Activated naive CD8-positive, alpha-beta T cell treated with anti-CD3 and anti-CD28 coated beads, Interleukin-2, amount 50 U/mL, for 16 hours (primary cell): ENCODE data around the gene RBMS1.

Experiments used
- DNase-seq: peaks from one replicate; pipeline ENCODE4 v3.0.0-alpha.2; 2020; ENCODE audit warnings: low read depth, low spot score

The RBMS1 gene

DNA sequence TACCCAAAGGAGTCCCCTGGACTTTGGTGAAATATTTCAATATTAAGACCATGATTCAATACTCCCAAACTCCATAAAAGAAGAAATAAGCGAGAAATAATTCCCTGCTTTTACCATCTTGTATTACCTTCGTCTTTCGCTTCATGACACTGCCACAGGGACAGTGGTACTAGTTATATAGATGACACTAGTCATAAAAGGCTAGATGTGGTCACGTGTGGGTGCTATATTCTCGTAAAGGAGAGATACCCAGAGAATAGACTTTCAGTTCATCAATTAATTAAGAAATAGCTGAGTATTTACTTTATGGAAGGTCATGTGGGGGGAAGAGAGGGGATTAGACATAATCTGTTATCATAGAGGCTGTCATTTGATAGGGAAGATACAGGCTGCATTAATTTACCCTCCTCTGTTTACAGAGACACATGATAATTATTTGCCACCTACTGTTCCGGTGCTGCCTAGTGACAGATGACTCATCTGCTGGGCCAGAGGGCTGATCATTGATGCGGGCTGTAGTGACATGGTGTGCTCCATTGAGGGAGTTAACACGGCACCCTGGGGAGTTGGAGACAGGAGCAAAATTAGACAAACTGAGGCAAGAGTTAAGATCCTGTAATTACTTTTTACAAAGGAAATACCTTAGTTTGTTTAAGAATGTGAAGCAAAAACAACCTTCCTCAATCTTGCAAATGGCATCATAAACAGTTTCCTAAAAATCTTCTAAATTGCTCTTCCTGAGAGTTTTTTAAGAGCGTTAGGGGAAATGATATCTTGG, 215.3 kb downstream of the RBMS1 start:
- no peak for DNase-seq

DNA sequence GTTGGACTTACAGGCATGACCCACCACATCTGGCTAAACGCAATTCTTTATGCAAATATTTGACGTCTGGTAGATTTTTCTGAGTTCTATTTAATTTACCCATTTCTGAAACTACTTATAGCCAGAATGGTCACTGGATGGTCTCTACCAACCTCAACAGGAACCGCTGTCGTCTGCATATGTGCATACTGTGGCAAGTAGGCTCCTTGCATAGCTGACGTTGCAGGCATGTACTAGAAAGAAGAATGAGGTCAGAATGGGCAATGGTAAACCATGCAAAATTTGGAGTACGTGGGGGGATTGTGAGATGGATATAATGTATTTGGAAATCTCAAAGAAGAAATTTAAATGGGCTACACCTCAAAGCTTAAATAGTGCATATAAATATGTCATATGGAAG, 216.5 kb downstream of the RBMS1 start:
- DNase-seq = no peak

DNA sequence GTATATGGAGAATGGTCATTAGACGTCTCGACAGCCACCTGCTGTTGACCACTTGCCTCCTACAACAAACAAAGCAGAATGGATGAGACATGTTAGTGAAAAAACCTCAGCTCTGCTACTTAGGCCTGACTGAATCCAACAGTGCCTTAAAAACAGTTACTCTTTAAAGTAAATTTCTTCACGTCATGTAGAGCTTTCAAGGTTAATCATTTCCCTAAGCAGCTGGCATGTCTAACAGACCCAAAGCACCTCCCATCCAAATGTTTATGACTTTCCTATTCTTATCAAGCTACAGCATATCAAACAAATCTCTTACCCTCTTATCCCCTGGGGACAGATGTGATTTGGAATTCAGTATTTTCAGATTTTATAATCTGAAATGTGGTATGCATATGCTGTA, 218.0 kb downstream of the RBMS1 start:
- DNase-seq = no peak

DNA sequence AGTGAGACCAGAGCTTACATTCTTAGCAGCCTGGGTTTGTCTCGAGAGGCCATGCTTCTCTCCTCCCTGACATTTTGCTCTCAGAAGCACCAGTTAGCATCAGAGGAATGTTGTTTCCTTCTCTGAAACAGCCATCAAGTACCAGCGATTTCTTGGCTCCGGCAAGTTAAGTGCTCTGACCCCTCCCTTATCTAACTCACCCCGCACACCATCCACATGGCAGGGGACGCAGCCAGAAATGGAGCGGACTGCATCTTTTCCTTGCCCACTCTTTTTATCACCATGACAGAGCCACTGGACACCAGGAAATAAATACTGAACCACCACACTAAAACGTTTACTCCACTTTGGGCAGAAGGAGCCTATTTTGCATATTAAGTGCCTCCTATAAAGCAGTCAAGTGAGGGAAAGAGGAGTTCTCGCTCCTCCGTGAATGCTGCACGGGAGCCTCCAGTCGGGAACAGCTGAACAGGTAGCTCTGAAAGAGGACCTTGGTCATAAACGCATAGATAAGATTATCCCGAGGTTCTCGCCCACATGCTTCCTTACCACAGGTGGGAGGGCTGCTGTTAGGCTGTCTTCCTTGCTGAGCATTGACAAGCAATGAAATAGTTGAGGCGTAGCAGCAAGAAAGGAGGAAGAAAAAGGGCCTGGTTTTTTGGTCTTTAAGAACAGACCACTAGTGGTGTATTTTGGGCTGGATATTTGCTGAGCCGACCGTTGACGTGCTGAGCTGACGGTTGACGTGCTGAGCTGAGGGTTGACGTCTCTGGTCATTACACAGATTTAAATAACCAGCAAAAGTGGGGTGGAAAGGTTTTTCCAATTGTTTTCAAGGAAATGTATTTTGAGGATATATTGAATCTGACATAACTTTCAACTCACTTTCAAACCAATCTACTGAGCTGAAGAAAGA, 222.2 kb downstream of the RBMS1 start:
- DNase-seq = no peak

DNA sequence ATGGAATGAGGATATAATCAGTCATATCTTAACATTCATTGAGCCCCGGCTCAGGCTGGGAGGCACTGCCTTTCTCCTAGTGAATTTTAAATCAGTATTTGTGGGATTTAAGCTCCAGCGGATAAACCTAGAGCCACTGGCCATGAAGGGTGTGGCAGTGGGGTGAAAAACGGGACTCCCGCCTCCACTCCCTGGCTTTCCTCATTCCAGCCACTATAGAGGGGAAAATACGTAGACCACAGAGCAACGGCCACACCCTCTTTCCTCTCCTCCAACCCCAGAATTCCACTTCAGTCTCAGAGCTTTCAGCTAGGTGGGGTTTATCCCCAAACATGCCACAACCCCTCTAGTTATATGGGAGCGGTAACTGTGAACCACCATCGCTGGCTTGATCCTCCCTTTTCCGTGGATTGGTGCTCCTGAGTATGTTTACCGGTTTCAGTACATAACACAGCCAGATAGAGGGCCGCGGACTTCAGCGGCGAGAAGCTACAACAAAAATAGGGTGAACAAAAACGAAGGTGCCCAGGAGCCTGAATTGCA, 223.0 kb downstream of the RBMS1 start:
- DNase-seq = no peak

DNA sequence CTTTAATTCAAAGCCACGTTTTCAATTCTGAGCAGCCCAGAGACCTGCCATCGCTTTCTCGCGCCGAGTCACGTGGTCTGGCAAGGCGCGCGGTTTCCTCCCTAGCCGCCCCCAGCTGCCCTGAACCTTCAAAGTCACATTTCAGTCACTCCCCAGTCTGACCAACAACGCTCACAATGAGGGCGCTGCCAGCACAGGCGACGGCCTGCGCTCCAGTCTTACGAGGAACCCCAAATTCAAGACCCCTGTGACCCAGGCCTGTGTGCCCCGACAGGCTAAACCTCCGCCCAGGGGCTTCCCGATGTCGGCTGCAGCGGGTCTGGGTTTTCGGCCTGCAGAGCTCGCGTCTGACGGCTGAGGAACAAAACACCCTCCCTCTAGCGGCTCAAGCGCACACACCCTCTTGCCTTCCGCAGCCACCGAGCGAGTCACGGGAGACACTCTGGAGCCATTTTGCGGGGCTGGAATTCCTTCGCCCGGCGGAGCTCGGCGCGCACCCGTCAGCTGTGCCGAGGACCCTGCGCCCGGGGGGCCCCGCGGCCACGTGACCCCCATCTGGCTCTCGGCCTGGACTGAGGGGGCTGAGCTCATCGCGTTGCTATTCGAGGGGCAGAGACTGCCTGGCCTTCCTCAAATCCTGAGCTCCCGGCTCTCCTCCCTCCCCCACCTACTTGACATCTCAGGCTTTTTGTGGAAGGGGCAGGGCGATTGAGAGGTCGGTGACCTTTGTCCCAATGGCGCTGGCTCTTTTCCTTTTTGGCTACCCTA, 223.6 kb downstream of the RBMS1 start:
- peak; percentile 19 for DNase-seq

DNA sequence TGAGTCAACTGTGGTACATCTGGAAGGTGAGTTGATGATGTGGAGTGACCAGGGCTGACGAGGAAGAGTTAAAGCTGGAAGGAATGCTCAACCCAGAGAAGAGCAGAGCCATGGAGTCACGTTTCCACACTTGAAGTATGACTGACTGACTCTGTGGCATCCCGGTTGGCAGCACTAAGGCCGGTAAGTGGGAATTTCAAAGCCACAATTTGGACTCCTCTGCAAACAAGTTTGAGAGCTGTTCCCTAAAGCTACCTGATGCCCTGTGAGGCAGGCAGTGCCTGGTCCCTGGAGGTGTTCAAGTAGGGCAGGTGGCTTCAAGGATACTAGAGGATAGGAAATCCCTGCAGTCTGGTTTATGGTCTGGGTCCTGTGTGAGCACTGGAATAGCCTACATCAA, 224.2 kb downstream of the RBMS1 start:
- no peak for DNase-seq

DNA sequence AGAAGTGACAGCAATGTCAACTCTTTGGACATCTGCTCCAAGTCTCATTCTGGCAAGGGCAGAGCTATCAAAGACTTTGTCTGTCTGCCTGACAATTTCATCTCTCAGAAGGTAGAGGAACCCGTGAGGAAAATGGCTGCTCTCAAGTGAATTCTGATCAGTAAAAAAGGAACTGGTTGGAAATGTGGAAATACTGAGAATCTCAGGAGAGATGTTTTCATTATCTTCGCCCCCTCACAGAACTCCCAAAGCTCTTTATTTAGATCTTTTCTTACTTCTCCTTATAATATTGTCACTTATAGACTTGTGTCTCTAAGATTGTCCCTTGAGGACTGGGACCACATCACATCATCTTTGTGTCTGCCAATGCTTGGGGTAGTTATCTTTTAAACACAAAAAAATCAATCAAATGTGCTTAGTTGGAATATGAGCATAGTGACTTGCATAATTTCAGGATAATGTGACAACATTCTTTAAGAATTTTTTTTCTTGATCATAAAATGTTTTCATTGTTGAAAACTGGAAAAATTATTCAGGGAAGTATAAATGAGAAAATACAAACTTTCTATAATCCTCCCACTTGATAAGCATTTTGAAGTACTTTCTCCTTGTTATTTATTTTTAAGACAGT, 225.3 kb downstream of the RBMS1 start:
- no peak for DNase-seq

DNA sequence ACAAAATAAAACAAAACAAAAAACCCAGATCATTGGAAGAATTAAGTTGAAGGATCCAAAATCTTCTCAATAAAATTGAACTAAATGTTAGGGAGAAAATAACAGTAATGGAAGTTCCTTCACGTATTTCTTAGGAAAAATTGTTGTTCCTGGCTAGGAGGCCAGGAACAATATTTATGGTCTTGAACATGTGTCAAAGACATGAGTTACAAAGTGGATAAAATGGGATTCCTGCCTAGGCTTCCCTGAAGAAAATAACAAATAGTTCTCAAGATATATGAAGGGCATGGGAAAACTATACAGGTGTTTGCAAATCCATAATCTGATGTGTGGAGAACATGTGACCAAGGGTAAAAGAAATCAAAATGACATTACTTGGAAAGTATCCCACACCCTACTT, 225.9 kb downstream of the RBMS1 start:
- no peak for DNase-seq

DNA sequence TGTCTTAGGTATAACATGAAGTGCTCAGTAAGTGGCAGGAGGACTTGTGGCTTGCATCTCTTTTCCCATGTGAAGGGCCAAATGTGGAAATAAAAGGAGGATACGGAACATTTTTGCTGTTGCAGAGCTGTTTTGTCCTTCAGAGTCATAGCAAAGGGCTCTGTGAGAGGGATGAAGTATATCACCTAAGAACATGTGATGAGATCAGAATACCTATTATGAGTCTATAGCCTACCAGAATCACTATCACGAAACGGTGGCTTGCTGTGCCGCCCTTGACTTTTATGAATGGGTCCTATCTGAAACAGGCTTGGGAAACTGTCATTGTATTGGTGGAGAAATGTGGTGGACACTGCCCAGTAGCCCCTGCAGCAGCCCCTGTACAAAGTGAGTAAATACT, 226.6 kb downstream of the RBMS1 start:
- DNase-seq = no peak

DNA sequence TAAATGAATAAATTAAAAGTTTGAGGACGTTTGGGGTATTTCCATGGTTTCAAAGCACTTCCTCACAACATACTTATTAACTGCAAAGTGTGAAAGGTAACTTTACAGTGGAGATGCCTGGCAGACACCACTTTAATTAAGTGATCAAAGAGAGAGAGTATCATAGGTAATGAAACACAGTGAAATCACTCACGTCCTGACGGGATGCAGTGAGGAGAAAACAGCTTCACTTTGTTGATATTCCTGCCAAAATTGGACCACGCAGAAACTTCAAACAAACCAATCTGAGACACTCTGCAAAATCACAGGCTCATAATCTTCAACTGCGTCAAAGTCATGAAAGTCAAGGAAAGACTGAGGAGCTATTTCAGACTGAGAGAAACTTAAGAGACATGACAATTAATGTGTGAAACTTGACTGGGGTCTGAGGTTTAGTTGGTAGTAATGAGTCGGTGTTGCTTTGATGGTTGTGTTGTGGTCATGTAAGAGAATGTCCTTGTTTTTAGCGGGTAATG, 227.5 kb downstream of the RBMS1 start:
- no peak for DNase-seq

DNA sequence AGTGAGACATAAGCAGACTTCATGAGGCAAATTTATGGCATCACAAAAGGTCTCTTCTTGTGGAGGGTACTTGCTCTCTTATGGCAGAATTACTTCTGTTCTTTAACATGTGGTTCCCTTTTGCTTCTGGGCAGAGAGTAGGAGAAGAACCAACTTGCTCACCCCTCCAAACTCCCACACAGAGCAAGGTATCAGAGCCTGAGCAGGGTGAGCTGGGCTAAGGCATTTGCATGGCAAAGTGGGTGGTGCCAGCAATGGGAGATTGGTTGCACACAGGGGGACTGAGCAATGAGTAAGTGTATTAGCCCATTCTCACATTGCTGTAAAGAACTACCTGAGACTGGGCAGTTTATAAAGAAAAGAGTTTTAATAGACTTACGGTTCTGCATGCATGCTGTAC, 229.3 kb downstream of the RBMS1 start:
- no peak for DNase-seq

DNA sequence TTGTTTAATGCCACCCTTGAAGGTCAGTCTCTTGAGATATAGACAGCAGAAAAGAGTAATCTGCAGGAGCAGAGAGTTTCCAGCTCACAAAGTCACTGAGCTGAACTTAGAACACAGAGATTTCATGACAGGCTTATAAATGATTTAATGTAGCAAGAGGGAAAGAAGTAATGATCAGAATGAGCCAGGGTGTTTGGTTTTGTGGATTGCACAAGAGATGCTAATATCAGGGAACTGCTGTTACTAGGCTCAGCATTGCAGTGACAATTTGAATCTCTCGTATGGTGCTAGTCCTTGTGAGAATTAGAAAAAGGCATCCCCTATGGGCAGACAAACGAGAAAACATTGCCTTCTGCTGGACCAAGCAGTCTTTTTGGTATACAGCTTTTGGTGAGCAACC, 231.9 kb downstream of the RBMS1 start:
- DNase-seq = no peak

DNA sequence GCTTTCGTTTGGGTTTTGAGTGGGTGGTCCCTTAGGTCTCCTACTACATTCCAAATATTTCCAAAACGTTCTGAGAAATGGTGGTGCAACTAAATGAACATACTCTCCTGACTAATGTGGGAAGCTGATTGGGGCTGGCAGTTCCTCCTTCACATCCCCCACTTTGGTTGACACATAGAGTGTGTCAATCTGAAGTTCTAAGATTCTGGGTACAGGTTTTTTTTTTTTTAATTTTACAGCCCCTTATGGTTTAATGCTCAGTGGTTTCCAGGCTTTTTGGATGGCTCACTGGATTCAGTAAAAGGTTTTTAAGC, 235.2 kb downstream of the RBMS1 start:
- DNase-seq = no peak

DNA sequence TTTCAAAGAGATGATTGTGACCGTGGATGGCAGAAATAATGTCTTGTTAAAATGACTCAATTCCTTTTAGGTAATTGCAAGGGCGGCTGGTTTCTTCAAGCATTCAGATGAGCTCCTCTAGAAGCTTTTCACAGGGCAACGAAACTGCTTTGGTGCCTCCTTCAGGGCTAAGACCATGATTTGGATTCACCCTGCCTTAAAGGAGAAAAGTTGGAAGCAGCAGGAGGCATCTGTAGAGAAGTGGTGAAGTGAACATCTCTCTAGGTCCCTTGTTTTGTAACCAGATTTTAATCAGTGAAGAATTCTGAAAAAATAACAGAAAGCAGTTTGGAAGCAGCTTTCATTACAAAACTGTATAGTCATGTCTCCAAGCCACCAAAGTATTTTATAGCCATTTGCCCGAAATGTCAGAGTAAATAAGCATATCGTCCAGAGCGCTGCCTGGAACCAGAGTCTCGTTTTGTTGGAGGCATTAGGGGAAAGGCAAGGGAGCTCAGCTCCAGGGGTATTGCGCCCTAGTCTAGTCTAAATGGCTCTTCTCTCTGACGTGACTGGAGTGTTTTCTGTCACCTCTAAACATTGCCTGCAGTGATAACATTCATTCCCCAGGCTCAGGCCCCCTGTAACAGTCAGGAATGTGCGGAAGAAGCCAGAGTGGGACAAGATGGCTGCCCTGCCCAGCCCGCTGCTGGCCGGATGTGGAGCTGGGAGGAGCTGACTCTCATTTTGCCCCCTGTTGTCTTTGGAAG, 235.7 kb downstream of the RBMS1 start:
- DNase-seq = no peak

DNA sequence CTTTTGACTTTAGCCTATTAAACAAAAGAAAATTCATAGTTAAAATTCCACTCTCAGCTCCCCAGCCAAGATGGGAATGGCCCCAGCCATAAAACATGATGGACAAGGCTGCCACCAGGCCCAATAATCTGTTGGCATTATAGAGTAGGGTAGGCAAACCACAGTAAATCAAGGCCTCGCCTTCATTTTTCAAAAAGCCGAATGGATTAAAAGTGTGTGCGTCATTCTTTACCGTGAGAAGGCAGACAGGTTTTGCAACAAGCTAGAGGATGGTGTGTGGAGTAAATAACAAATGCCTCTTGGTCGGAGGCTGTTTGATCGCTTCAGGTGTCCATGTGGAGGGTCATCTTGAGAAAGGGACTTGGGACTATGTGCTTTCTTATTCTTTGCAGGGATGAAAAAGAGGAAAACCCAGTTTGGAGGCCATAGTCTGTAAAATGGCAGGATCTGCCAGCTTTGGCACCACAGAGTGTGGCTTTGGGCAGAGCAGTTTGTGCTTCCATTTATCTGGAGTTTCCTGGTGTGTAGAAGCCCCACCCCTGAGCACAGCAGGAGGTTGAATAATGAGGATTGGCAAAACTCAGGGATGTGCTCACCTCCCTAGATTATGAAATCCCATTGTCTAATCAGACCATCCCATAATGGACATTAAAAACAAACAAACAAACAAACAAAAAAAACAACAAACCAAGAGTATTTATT, 236.4 kb downstream of the RBMS1 start:
- DNase-seq = no peak

DNA sequence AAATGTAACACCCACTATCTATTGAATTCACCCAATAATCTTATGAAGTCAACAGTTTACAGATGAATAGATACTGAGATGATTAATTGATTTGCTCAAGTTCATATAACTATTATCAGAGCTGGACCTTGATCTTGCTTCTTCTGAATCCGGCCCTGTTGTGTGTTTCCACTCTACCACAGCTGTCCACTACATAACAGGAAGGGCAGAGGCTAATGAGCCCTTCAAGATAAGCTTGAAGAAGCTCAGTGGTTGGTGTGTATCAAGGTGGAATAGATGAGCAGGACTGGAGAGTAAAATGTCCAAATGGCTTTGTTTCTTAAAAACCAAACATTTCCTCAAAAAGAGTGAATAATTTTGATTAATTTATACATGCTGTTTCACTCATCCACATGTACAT, 237.1 kb downstream of the RBMS1 start:
- DNase-seq = no peak

DNA sequence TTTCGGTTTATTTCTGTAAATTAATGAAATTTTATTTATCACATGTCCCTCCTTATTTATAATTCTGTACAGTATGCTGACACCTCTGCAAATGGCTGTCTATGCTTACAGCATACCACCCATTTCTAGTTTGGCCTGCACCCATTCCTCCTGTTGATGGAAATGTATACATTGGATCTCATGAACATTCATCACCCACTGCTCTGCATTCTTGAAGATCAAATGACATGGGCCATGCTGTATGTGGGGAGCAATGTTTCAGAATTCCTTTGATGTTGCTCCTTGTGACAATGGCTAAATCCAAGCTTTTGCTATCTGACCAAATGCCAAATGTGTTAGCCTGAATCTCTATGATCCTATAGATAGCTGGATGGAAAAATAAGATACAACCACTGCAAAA, 238.2 kb downstream of the RBMS1 start:
- DNase-seq = no peak

DNA sequence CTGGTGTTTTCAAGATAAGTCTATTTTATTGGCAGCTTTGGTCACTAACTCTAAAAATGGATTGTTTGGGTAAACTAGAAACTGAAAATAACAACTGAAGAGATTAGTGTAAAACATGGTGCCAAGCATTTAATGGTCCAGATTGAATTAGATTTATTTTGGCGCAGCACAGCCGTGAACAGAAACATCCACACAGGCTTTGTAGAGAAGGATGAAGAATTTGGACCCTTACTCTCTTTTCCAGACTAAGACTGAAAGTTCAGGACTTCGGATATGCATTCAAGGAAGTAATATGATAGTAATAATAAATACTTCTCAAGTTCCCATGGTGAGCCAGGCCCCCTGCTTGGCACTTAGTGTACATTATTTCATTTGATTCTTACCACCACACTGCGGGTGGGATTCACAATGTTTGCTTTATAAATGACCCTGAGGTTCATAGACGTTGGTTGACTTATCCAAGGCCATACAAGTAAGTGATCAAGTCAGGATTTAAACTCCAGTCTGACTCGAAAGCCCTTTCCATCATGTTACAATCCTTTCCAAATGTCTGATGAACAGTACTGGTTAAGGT, 239.3 kb downstream of the RBMS1 start:
- no peak for DNase-seq
